PFSK-1 (cell line): ENCODE measurements around the gene EMX2.

Experiments used
- FOXP2 ChIP-seq: optimal IDR thresholded peaks from 2 replicates; pipeline ENCODE3; 2011; ENCODE audit warnings: borderline replicate concordance, control low read depth, inconsistent platforms; ENCODE audit not compliant: insufficient read depth; ENCODE audit errors: extremely low read length, extremely low read depth
- POLR2AphosphoS5 ChIP-seq: IDR thresholded peaks from 2 replicates; pipeline ENCODE4 v1.6.1; 2012; ENCODE audit warnings: low read depth, mild to moderate bottlenecking, control low read depth, low read length, moderate library complexity
- REST ChIP-seq, 2 experiments: IDR thresholded peaks; 2 replicates each; pipeline versions ENCODE4 v1.6.1 to v1.8.0; 2011 to 2012; ENCODE audit warnings: low read depth in 2 of 2, low read length in 2 of 2, control low read depth in 1 of 2, inconsistent platforms in 1 of 2, mild to moderate bottlenecking in 1 of 2, moderate library complexity in 1 of 2; ENCODE audit not compliant: insufficient read depth in 1 of 2
- SIN3A ChIP-seq: IDR thresholded peaks from 2 replicates; pipeline ENCODE4 v1.6.1; 2012; ENCODE audit warnings: mild to moderate bottlenecking, low read length, moderate library complexity, borderline replicate concordance; ENCODE audit not compliant: insufficient read depth
- TAF1 ChIP-seq: IDR thresholded peaks from 2 replicates; pipeline ENCODE4 v1.6.1; 2012; ENCODE audit warnings: low read length, control low read depth, borderline replicate concordance; ENCODE audit not compliant: insufficient read depth

EMX2 gene

GRCh38 chr10:117549100-117549585 is 6.6 kb downstream of the EMX2 start:
- no peak for TF ChIP-seq POLR2AphosphoS5
- TF ChIP-seq SIN3A, result no peak
- no peak for TF ChIP-seq TAF1
- TF ChIP-seq FOXP2, result no peak
- TF ChIP-seq REST (IDR thresholded peaks at IDR 0.05; ENCODE audit: insufficient read depth in 1 of 2, low read depth in 2 of 2, low read length in 2 of 2), result no peak

- TF ChIP-seq SIN3A (no peak), REST (IDR thresholded peaks at IDR 0.05; ENCODE audit: insufficient read depth in 1 of 2, low read depth in 2 of 2, low read length in 2 of 2) (no peak), FOXP2 (no peak), TAF1 (no peak), POLR2AphosphoS5 (no peak)
Measured at GRCh38 chr10:117550076-117550475, 7.5 kb downstream of the EMX2 start.

GRCh38 chr10:117550599-117551329 is 8.2 kb downstream of the EMX2 start:
- TF ChIP-seq TAF1 (no peak), SIN3A (no peak), POLR2AphosphoS5 (no peak), REST (IDR thresholded peaks at IDR 0.05; ENCODE audit: insufficient read depth in 1 of 2, low read depth in 2 of 2, low read length in 2 of 2) (no peak), FOXP2 (no peak)

- TF ChIP-seq TAF1 (no peak), FOXP2 (no peak), POLR2AphosphoS5 (no peak), SIN3A (no peak), REST (IDR thresholded peaks at IDR 0.05; ENCODE audit: insufficient read depth in 1 of 2, low read depth in 2 of 2, low read length in 2 of 2) (no peak)
Measured at GRCh38 chr10:117551330-117552155, 9.0 kb downstream of the EMX2 start.
